Panc1 (cell line): ENCODE data around the gene RHOJ. TPM values are rescaled to one million over a fixed set of nuclear protein-coding genes. Genes with fewer than 3 reads are reported as not detected.

Source experiments
- ATAC-seq: fragments of 200-7000 bp; cut with Tn5 transposase; 2 replicates; pipeline ENCODE4 v1.9.1; 2020; ENCODE audit warnings: mild to moderate bottlenecking, moderate library complexity
- BruUV-seq: library from RNA; stranded (reverse); fragments of 400-500 nt; replicated peaks from 2 replicates; lab custom pipeline; 2021; lab: Mats Ljungman, UMichigan
- CTCF ChIA-PET: fragments of 300-600 bp; sonication (Branson Sonifier 250); formaldehyde crosslinking; loops from one replicate; lab custom pipeline; 2022; ENCODE audit warnings: antibody characterized with exemption; lab: Charles Lee
- POLR2A ChIA-PET: fragments of 300-600 bp; sonication (Branson Sonifier 250); formaldehyde crosslinking; loops from one replicate; lab custom pipeline; 2022; ENCODE audit warnings: antibody characterized with exemption; lab: Charles Lee
- DNase-seq: peaks from one replicate; pipeline ENCODE4 v3.0.0-alpha.2; 2010; ENCODE audit warnings: low read depth, low spot score
- H3K27ac ChIP-seq: 2 replicates; pipeline ENCODE4 v1.5.1; 2011; ENCODE audit warnings: mild to moderate bottlenecking, low read length, inconsistent platforms
- H3K27me3 ChIP-seq: fragments of 200-500 bp; sonication (Bioruptor generic); 2 replicates; pipeline ENCODE4 v1.6.0; 2014; ENCODE audit warnings: low read length, inconsistent platforms; ENCODE audit not compliant: control insufficient read depth, insufficient read depth
- H3K36me3 ChIP-seq: fragments of 200-500 bp; sonication (Bioruptor generic); 2 replicates; pipeline ENCODE4 v1.5.1; 2014; ENCODE audit warnings: inconsistent platforms, mild to moderate bottlenecking, low read length, moderate library complexity; ENCODE audit not compliant: control insufficient read depth, insufficient read depth
- H3K4me1 ChIP-seq: 2 replicates; pipeline ENCODE4 v1.5.1; 2011; ENCODE audit warnings: inconsistent platforms, mild to moderate bottlenecking, low read length, moderate library complexity; ENCODE audit not compliant: control insufficient read depth, insufficient read depth
- H3K4me3 ChIP-seq, 2 experiments: 2 replicates each; pipeline ENCODE4 v1.5.1; 2011 to 2012; ENCODE audit warnings: low read depth in 2 of 2, low read length in 2 of 2, mild to moderate bottlenecking in 2 of 2, inconsistent platforms in 1 of 2, moderate library complexity in 1 of 2
- H3K9me3 ChIP-seq: fragments of 200-500 bp; sonication (Bioruptor generic); 2 replicates; pipeline ENCODE4 v1.5.1; 2014; ENCODE audit warnings: low read depth, mild to moderate bottlenecking, inconsistent platforms, low read length, moderate library complexity; ENCODE audit not compliant: control insufficient read depth, insufficient read depth
- POLR2AphosphoS5 ChIP-seq: IDR thresholded peaks from 2 replicates; pipeline ENCODE4 v1.6.1; 2012; ENCODE audit warnings: mild to moderate bottlenecking, low read depth, low read length, moderate library complexity
- SIN3A ChIP-seq: IDR thresholded peaks from 2 replicates; pipeline ENCODE4 v1.6.1; 2012; ENCODE audit warnings: low read depth, mild to moderate bottlenecking, low read length, moderate library complexity, borderline replicate concordance; ENCODE audit not compliant: insufficient read depth
- TCF7L2 ChIP-seq: IDR thresholded peaks from 2 replicates; pipeline ENCODE4 v1.6.1; 2011; ENCODE audit warnings: mild to moderate bottlenecking, low read depth, low read length, inconsistent platforms
- in situ Hi-C: cut with HindIII; loops from 2 replicates; pipeline ENCODE4 v1.10.0; 2016; ENCODE audit warnings: low sequenced_read_pairs, low pct_unique_long_range_greater_than_20kb
- intact Hi-C: fragments of 100-400 bp; cut with micrococcal nuclease; formaldehyde crosslinking; loops from one replicate; pipeline ENCODE4 v1.10.0; 2022; ENCODE audit not compliant: unreplicated experiment
- total RNA-seq: library from RNA; stranded (reverse); gene quantifications from one replicate; pipeline ENCODE4 v1.2.1, GENCODE V29; 2021; ENCODE audit not compliant: unreplicated experiment
- TF ChIP-seq, protein P1 (sequence below): fragments of 450-650 bp; IDR thresholded peaks from 2 replicates; pipeline ENCODE4 v1.5.1; 2017; ENCODE audit warnings: mild to moderate bottlenecking
- TF ChIP-seq, protein P2 (sequence below), 2 experiments: IDR thresholded peaks; 2 replicates each; pipeline ENCODE4 v1.6.1; 2011 to 2012; ENCODE audit warnings: low read depth in 2 of 2, control low read depth in 1 of 2, low read length in 1 of 2, mild to moderate bottlenecking in 1 of 2, moderate library complexity in 1 of 2; ENCODE audit not compliant: insufficient read depth in 1 of 2

Gene RHOJ
- total RNA-seq, 1 experiment from 2014 or later = 0.28 TPM

DNA sequence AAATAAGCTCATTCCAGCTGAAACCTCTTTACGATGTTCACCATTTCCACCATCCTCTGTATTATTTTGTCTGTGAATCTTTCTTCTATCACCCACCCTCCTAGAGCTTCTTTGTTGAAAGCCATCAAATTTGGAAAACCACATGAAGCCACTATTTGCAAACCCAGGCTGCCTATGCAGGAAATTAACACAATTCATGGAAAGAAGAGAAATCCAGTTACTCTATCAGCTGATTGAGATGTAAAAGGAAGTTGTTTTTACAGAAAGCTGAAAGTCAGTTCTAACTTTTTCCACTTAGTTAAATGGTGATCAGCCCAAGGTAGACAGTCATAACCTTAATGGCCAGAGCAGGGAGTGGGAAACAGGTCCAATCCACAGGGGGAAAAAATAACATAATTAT is 6.6 kb downstream of the RHOJ start:
- H3K27me3 ChIP-seq = no peaks in the 10 kb centered on the region
- TF ChIP-seq TCF7L2 (no peak), SIN3A (no peak), POLR2AphosphoS5 (no peak)
- TF ChIP-seq, protein P1, sequence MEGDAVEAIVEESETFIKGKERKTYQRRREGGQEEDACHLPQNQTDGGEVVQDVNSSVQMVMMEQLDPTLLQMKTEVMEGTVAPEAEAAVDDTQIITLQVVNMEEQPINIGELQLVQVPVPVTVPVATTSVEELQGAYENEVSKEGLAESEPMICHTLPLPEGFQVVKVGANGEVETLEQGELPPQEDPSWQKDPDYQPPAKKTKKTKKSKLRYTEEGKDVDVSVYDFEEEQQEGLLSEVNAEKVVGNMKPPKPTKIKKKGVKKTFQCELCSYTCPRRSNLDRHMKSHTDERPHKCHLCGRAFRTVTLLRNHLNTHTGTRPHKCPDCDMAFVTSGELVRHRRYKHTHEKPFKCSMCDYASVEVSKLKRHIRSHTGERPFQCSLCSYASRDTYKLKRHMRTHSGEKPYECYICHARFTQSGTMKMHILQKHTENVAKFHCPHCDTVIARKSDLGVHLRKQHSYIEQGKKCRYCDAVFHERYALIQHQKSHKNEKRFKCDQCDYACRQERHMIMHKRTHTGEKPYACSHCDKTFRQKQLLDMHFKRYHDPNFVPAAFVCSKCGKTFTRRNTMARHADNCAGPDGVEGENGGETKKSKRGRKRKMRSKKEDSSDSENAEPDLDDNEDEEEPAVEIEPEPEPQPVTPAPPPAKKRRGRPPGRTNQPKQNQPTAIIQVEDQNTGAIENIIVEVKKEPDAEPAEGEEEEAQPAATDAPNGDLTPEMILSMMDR = no peak
- TF ChIP-seq, protein P2, sequence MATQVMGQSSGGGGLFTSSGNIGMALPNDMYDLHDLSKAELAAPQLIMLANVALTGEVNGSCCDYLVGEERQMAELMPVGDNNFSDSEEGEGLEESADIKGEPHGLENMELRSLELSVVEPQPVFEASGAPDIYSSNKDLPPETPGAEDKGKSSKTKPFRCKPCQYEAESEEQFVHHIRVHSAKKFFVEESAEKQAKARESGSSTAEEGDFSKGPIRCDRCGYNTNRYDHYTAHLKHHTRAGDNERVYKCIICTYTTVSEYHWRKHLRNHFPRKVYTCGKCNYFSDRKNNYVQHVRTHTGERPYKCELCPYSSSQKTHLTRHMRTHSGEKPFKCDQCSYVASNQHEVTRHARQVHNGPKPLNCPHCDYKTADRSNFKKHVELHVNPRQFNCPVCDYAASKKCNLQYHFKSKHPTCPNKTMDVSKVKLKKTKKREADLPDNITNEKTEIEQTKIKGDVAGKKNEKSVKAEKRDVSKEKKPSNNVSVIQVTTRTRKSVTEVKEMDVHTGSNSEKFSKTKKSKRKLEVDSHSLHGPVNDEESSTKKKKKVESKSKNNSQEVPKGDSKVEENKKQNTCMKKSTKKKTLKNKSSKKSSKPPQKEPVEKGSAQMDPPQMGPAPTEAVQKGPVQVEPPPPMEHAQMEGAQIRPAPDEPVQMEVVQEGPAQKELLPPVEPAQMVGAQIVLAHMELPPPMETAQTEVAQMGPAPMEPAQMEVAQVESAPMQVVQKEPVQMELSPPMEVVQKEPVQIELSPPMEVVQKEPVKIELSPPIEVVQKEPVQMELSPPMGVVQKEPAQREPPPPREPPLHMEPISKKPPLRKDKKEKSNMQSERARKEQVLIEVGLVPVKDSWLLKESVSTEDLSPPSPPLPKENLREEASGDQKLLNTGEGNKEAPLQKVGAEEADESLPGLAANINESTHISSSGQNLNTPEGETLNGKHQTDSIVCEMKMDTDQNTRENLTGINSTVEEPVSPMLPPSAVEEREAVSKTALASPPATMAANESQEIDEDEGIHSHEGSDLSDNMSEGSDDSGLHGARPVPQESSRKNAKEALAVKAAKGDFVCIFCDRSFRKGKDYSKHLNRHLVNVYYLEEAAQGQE (IDR thresholded peaks at IDR 0.05; ENCODE audit: insufficient read depth in 1 of 2, low read depth in 2 of 2, low read length in 1 of 2) = no peak
- in situ Hi-C loops = no loop called here
- H3K4me3 ChIP-seq = no peak overlapping the region
- intact Hi-C loops = no loop called here
- H3K27ac ChIP-seq = no peak overlapping the region
- ChIA-PET CTCF (no interaction called here), POLR2A (no interaction called here)
- no peaks in the 10 kb centered on the region for H3K36me3 ChIP-seq
- H3K4me1 ChIP-seq = no peaks in the 10 kb centered on the region
- no peak for DNase-seq
- BruUV-seq = no TSS peak
- H3K9me3 ChIP-seq = no peaks in the 10 kb centered on the region
- no peak for ATAC-seq

DNA sequence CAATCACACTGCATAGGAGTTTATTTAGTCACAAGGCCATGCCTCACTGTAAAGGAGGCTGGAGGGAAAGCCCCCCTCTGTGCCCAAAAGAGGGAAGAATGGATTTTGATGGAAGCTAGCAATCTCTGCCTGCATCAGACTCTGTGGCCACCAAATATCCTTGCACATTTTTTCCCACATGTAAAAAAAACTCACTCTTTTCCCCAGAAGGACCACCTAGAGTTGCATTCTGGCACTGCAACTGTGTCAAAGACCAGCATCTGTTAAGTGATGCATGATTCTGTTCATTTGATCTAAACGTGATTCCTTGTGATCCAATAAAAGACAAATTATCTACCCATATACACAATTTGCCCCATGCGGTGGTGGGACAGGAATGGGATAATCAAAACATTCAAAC is 8.0 kb downstream of the RHOJ start:
- in situ Hi-C loops = no loop called here
- no TSS peak for BruUV-seq
- no peaks in the 10 kb centered on the region for H3K9me3 ChIP-seq
- POLR2A ChIA-PET = no interaction called here
- H3K36me3 ChIP-seq = no peaks in the 10 kb centered on the region
- CTCF ChIA-PET = no interaction called here
- no peak overlapping the region for H3K4me3 ChIP-seq
- no peak for DNase-seq
- H3K4me1 ChIP-seq = no peaks in the 10 kb centered on the region
- H3K27ac ChIP-seq = no peak overlapping the region
- ATAC-seq = no peak
- intact Hi-C loops = no loop called here
- TF ChIP-seq TCF7L2 = no peak
- TF ChIP-seq, protein P2 (IDR thresholded peaks at IDR 0.05; ENCODE audit: insufficient read depth in 1 of 2, low read depth in 2 of 2, low read length in 1 of 2) = no peak
- TF ChIP-seq, protein P1 = no peak
- no peak for TF ChIP-seq SIN3A
- no peak for TF ChIP-seq POLR2AphosphoS5
- no peaks in the 10 kb centered on the region for H3K27me3 ChIP-seq
